ENCODE results near the gene MACROD2. TPM values are rescaled to one million over a fixed set of nuclear protein-coding genes. Genes with fewer than 3 reads are reported as not detected.

Gene MACROD2
- total and polyA plus RNA-seq, 4 donors: 13.0 to 67.1 (median 20.7) TPM

- ATAC-seq (ENCODE audit: insufficient read depth, low FRiP score) (no peak), DNase-seq (no peak)
- H3K36me3 ChIP-seq (ENCODE audit: control insufficient read depth in 4 of 4, insufficient read depth in 4 of 4, low read length in 4 of 4): no peaks in the 10 kb centered on the region
- TF ChIP-seq CTCF (IDR thresholded peaks at IDR 0.05; ENCODE audit: control extremely low read depth, extremely low read depth): no peak
- WGBS, 2 donors: 91 to 93% methylated on average over 8 of the region's 8 CpGs
- H3K4me3 ChIP-seq: no peak overlapping the region
- H3K9ac ChIP-seq (ENCODE audit: insufficient read depth in 1 of 2, low read length in 2 of 2): no peak overlapping the region
- no peaks in the 10 kb centered on the region for H3K9me3 ChIP-seq (ENCODE audit: control insufficient read depth in 4 of 4, insufficient read depth in 3 of 4, low read length in 3 of 4)
- no peaks in the 10 kb centered on the region for H3K27me3 ChIP-seq (ENCODE audit: control insufficient read depth in 3 of 3, insufficient read depth in 3 of 3, low read length in 2 of 3)
- H3K4me1 ChIP-seq (ENCODE audit: control insufficient read depth in 5 of 5, insufficient read depth in 5 of 5, low read length in 5 of 5): no peaks in the 10 kb centered on the region
- no peak overlapping the region for H3K27ac ChIP-seq (ENCODE audit: low read depth in 1 of 2, low read length in 1 of 2)
Measured at GRCh38 chr20:15923030-15923776, 1927.9 kb downstream of the MACROD2 start.

- TF ChIP-seq CTCF (IDR thresholded peaks at IDR 0.05; ENCODE audit: control extremely low read depth, extremely low read depth): no peak
Measured at GRCh38 chr20:15924556-15924955, 1929.2 kb downstream of the MACROD2 start.

GRCh38 chr20:15925376-15925775 lies 1930.1 kb downstream of the MACROD2 start:
- Histone ChIP-seq H3K9ac (ENCODE audit: insufficient read depth in 1 of 2, low read length in 2 of 2) (no peak overlapping the region), H3K4me1 (ENCODE audit: control insufficient read depth in 5 of 5, insufficient read depth in 5 of 5, low read length in 5 of 5) (no peaks in the 10 kb centered on the region), H3K27ac (ENCODE audit: low read depth in 1 of 2, low read length in 1 of 2) (no peak overlapping the region), H3K36me3 (ENCODE audit: control insufficient read depth in 4 of 4, insufficient read depth in 4 of 4, low read length in 4 of 4) (no peaks in the 10 kb centered on the region), H3K27me3 (ENCODE audit: control insufficient read depth in 3 of 3, insufficient read depth in 3 of 3, low read length in 2 of 3) (no peaks in the 10 kb centered on the region), H3K4me3 (no peak overlapping the region), H3K9me3 (ENCODE audit: control insufficient read depth in 4 of 4, insufficient read depth in 3 of 4, low read length in 3 of 4) (peaks cover 0 to 3% (median 1%) of the 10 kb centered on the region in 4 donors)
- ATAC-seq (ENCODE audit: insufficient read depth, low FRiP score) (no peak), DNase-seq (no peak)
- 85 to 87% methylated on average over 8 of the region's 8 CpGs for WGBS, 2 donors
- TF ChIP-seq CTCF (IDR thresholded peaks at IDR 0.05; ENCODE audit: control extremely low read depth, extremely low read depth): no peak

More at GRCh38 chr20:15924556-15924955, 1929.2 kb downstream of the MACROD2 start:
- H3K27me3 ChIP-seq (ENCODE audit: control insufficient read depth in 3 of 3, insufficient read depth in 3 of 3, low read length in 2 of 3): no peaks in the 10 kb centered on the region
- H3K27ac ChIP-seq (ENCODE audit: low read depth in 1 of 2, low read length in 1 of 2): no peak overlapping the region
- 77 to 79% methylated on average over 1 of the region's 1 CpG for WGBS, 2 donors
- peaks cover 0 to 3% (median 1%) of the 10 kb centered on the region in 4 donors for H3K9me3 ChIP-seq (ENCODE audit: control insufficient read depth in 4 of 4, insufficient read depth in 3 of 4, low read length in 3 of 4)
- ATAC-seq (ENCODE audit: insufficient read depth, low FRiP score) (no peak), DNase-seq (no peak)
- no peaks in the 10 kb centered on the region for H3K4me1 ChIP-seq (ENCODE audit: control insufficient read depth in 5 of 5, insufficient read depth in 5 of 5, low read length in 5 of 5)
- no peak overlapping the region for H3K9ac ChIP-seq (ENCODE audit: insufficient read depth in 1 of 2, low read length in 2 of 2)
- H3K4me3 ChIP-seq: no peak overlapping the region
- H3K36me3 ChIP-seq (ENCODE audit: control insufficient read depth in 4 of 4, insufficient read depth in 4 of 4, low read length in 4 of 4): no peaks in the 10 kb centered on the region

Measured in lung (tissue), 12 donors.